PFSK-1 (cell line): Measurements from ENCODE around the gene SCRN2.

Experiments
- FOXP2 ChIP-seq: optimal IDR thresholded peaks from 2 replicates; pipeline ENCODE3; 2011; ENCODE audit warnings: borderline replicate concordance, control low read depth, inconsistent platforms; ENCODE audit not compliant: insufficient read depth; ENCODE audit errors: extremely low read length, extremely low read depth
- POLR2AphosphoS5 ChIP-seq: IDR thresholded peaks from 2 replicates; pipeline ENCODE4 v1.6.1; 2012; ENCODE audit warnings: low read depth, mild to moderate bottlenecking, control low read depth, low read length, moderate library complexity
- SIN3A ChIP-seq: IDR thresholded peaks from 2 replicates; pipeline ENCODE4 v1.6.1; 2012; ENCODE audit warnings: mild to moderate bottlenecking, low read length, moderate library complexity, borderline replicate concordance; ENCODE audit not compliant: insufficient read depth
- TAF1 ChIP-seq: IDR thresholded peaks from 2 replicates; pipeline ENCODE4 v1.6.1; 2012; ENCODE audit warnings: low read length, control low read depth, borderline replicate concordance; ENCODE audit not compliant: insufficient read depth
- TF ChIP-seq, protein P1 (sequence below), 2 experiments: IDR thresholded peaks; 2 replicates each; pipeline versions ENCODE4 v1.6.1 to v1.8.0; 2011 to 2012; ENCODE audit warnings: low read depth in 2 of 2, low read length in 2 of 2, control low read depth in 1 of 2, inconsistent platforms in 1 of 2, mild to moderate bottlenecking in 1 of 2, moderate library complexity in 1 of 2; ENCODE audit not compliant: insufficient read depth in 1 of 2

Gene SCRN2

DNA sequence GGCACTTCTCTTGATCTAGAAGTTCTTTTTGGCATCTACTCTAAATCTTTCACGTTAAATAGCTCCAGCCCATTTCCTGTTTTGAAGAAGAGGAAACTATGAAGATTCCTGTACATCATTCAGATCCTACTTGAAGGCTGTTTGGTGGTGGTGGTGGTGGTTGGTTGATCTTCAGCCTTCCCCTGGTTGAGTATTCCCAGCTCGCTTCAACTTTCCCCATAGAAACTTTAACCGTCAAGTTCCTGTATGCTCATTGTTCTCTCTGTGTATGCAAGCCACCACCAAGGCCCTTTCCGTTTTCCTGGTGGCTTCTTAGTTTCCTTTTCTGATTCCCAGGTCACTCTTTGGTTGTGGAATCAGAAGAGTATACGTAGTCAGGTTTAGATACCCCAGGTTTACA, 6.3 kb downstream of the SCRN2 start:
- TF ChIP-seq POLR2AphosphoS5, result no peak
- TF ChIP-seq TAF1, result no peak
- no peak for TF ChIP-seq SIN3A
- TF ChIP-seq FOXP2, result no peak
- TF ChIP-seq, protein P1, sequence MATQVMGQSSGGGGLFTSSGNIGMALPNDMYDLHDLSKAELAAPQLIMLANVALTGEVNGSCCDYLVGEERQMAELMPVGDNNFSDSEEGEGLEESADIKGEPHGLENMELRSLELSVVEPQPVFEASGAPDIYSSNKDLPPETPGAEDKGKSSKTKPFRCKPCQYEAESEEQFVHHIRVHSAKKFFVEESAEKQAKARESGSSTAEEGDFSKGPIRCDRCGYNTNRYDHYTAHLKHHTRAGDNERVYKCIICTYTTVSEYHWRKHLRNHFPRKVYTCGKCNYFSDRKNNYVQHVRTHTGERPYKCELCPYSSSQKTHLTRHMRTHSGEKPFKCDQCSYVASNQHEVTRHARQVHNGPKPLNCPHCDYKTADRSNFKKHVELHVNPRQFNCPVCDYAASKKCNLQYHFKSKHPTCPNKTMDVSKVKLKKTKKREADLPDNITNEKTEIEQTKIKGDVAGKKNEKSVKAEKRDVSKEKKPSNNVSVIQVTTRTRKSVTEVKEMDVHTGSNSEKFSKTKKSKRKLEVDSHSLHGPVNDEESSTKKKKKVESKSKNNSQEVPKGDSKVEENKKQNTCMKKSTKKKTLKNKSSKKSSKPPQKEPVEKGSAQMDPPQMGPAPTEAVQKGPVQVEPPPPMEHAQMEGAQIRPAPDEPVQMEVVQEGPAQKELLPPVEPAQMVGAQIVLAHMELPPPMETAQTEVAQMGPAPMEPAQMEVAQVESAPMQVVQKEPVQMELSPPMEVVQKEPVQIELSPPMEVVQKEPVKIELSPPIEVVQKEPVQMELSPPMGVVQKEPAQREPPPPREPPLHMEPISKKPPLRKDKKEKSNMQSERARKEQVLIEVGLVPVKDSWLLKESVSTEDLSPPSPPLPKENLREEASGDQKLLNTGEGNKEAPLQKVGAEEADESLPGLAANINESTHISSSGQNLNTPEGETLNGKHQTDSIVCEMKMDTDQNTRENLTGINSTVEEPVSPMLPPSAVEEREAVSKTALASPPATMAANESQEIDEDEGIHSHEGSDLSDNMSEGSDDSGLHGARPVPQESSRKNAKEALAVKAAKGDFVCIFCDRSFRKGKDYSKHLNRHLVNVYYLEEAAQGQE (IDR thresholded peaks at IDR 0.05; ENCODE audit: insufficient read depth in 1 of 2, low read depth in 2 of 2, low read length in 2 of 2), result no peak

DNA sequence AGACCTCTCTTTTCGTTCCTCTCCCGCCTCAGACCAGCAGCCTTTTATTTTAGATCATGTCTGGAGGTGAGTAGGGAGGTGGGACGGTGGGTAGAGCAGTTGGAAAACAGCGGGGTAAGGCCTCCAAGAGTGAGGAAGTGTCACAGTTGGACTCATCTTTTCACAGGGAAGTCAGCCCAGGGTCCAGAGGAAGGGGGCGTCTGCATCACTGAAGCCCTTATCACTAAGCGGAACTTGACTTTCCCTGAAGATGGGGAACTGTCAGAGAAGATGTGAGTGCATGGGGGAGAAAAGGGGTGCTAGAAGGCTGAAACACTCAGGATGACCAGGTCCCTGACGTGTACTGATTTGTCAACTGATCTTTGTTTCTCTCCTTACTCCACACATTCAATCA, 9.1 kb downstream of the SCRN2 start:
- TF ChIP-seq SIN3A (no peak), FOXP2 (no peak), POLR2AphosphoS5 (no peak), TAF1 (no peak)
- TF ChIP-seq, protein P1 (IDR thresholded peaks at IDR 0.05; ENCODE audit: insufficient read depth in 1 of 2, low read depth in 2 of 2, low read length in 2 of 2), result no peak

DNA sequence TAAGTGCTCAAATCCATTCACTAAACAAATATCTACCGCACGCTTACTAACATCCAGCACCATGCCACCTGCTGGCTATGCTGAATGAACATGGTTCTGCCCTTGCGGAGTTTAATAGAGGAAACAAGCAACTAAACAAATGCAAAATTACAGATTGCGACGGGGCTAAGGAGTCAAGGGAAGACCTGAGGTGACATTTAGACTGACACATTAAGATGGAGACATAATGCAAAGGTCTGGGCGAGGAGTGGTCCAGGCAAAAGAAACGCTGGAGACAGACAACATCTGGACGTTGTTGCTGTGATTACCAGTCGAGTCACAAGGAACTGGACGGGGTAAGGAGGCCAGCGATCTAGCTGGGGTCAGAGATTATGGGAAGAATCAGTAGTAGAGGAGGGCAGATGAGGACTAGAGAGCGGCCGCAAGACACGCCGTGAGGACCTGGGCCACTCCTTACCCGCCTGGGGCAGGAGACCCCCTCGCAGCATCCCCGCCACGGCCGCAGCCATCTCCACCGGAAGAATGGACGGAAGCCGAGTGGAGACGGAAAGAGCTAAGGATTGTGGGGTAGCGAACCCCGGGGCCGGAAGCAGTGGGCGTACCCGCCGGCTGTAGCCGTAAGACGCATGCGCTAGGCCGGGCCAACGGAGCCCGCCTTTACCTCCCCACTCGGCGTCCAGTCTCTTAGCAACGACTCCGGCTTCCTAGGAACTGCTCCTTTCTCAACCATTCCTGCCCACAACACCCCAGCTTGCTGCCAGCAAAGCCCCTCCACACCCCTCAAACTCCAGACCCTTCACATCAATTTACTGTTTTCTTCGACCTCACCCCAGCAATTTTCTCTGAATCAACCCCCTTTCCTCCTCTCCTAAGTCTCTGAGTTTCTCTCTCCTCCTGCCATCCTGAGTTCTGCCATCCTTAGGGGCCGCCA, 9.8 kb downstream of the SCRN2 start, which contains the start of the genes LRRC46 and MRPL10:
TSS of gene LRRC46 (plus strand) at position 668 of the 931 bp plus-strand sequence. CDS start 320 bp downstream, outside the sequence.
TSS of gene MRPL10 (minus strand) at position 539 of the 931 bp plus-strand sequence. CDS start at position 509, 30 bp downstream.
- TF ChIP-seq TAF1 (peak; percentile 96), SIN3A (peak; percentile 38; the same call in 1 of the 2 replicates), POLR2AphosphoS5 (peak; percentile 99), FOXP2 (peak; percentile 77)
- TF ChIP-seq, protein P1 (IDR thresholded peaks at IDR 0.05; ENCODE audit: insufficient read depth in 1 of 2, low read depth in 2 of 2, low read length in 2 of 2), result peak; percentile 54 to 63

DNA sequence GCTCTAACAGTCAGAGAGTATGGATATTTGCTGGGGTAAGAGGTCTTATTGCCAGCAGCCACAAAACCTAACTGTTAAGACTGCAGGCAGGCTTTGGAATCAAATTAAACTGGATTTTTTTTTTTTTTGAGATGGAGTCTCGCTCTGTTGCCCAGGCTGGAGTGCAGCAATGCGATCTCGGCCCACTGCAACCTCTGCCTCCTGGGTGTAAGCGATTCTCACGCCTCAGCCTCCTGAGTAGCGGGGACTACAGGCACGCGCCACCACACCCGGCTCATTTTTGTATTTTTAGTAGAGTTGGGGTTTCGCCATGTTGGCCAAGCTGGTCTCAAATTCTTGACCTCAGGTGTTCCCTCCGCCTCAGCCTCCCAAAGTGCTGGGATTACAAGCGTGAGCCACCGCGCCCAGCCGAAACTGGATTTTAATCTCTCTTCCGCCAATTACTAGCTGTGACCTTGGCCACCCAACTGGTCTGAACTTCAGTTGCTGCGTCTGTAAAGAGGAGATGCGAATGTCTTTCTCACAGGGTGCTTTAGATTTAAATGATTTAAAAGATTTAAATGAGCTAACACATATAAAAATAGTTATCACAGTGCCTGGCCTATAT, 10.6 kb downstream of the SCRN2 start:
- TF ChIP-seq FOXP2 (no peak), TAF1 (no peak), SIN3A (no peak), POLR2AphosphoS5 (no peak)
- TF ChIP-seq, protein P1 (IDR thresholded peaks at IDR 0.05; ENCODE audit: insufficient read depth in 1 of 2, low read depth in 2 of 2, low read length in 2 of 2), result no peak
